Measurements from ENCODE around the gene TMEM203. TPM values are rescaled to one million over a fixed set of nuclear protein-coding genes. Genes with fewer than 3 reads are reported as not detected.
A peak's percentile ranks its signal among the peaks of the same experiment; 100 is the strongest.

The TMEM203 gene
- total RNA-seq, 1 donor from 2014 or later: 34.1 TPM

DNA sequence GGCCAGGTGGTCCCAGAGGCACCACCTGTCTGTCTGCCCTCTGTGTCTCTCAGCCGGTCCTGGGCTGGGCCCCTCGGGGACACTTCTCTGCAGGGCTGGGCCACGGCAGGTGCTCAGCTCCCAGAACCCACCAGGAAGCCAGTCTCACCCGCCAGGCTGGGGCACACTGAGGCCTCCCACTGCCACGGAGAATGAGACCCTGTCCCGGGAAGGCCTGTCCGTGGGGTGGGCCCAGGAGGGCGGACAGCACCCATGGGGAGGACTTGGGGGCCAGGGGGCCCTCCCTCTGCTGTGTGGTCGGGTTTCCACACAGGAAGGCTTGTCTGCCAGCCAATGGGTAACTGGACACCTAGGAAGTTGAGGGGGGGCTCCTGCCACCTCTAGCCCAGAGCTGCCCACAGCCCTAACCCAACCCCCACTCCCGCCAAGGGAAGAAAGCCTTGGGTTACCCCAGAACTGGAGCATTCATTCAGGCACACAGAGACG, 31.5 kb upstream of the TMEM203 start:
- CTCF ChIA-PET: interaction anchor here (0.6 to 1.9 kb wide), 30 partner anchors 10 to 344 kb away, joined by 3 to 13 read pairs (median 4); partner anchors contain the start of genes ANAPC2, MAN1B1, NDOR1 and NELFB
- no peak for DNase-seq
- intact Hi-C loops (cut with micrococcal nuclease): loop anchor here (1.0 kb wide), 6 partner anchors 37 to 208 kb away; partner anchors contain the start of genes ANAPC2, NPDC1, SSNA1 and TPRN
- ATAC-seq (ENCODE audit: low read depth): no peak
- no peaks in the 10 kb centered on the region for H3K9me3 Mint-ChIP-seq
- peaks cover 3% of the 10 kb centered on the region for H3K36me3 Mint-ChIP-seq (ENCODE audit: low read depth)
- H3K27ac Mint-ChIP-seq: no peak overlapping the region
- H3K4me1 Mint-ChIP-seq: peaks cover 47% of the 10 kb centered on the region
- no peaks in the 10 kb centered on the region for H3K27me3 Mint-ChIP-seq
- TF ChIP-seq, protein P1, sequence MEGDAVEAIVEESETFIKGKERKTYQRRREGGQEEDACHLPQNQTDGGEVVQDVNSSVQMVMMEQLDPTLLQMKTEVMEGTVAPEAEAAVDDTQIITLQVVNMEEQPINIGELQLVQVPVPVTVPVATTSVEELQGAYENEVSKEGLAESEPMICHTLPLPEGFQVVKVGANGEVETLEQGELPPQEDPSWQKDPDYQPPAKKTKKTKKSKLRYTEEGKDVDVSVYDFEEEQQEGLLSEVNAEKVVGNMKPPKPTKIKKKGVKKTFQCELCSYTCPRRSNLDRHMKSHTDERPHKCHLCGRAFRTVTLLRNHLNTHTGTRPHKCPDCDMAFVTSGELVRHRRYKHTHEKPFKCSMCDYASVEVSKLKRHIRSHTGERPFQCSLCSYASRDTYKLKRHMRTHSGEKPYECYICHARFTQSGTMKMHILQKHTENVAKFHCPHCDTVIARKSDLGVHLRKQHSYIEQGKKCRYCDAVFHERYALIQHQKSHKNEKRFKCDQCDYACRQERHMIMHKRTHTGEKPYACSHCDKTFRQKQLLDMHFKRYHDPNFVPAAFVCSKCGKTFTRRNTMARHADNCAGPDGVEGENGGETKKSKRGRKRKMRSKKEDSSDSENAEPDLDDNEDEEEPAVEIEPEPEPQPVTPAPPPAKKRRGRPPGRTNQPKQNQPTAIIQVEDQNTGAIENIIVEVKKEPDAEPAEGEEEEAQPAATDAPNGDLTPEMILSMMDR (IDR thresholded peaks at IDR 0.05): no peak
- POLR2A ChIA-PET: interaction anchor here (0.6 to 1.8 kb wide), 16 partner anchors 11 to 208 kb away, joined by 3 to 9 read pairs (median 6); partner anchors contain the start of genes ANAPC2, DPP7, MAN1B1 and SSNA1
- peak overlapping the region; percentile 41 for H3K4me3 Mint-ChIP-seq

DNA sequence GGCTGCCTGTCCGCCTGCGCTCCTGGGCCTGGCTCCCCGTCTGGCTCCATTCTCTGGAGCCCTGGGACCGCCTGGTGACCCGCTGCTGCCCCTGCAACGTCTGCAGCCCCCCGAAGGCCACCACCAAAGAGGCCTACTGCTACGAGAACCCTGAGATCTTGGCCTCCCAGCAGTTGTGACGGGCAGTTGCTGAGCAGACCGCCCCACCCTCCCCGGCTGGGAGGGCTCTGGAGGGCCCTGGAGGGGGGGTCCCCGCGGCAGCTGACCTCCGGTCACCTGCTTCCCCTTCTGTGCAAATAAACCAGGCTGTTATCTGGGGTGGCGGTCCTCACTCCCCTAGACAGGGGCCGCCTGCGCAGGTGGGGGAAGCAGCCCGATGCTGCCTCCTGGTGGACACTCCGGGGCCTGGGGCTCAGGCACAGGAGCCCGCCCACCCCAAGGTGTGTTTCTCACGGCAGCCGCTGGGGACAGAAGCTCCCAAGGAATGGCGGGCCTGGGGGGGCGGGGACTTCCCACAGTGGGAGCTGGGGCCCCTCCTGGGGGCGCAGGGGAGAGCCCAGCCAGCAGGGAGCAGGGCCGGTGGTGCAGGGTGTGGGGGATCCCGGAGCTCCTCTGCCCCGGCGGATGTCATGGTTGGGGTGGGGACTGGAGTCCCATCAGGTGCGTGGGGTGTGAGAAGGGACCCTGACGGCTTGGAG, 30.9 kb upstream of the TMEM203 start:
- Mint-ChIP-seq H3K27ac (no peak overlapping the region), H3K4me3 (peak overlapping the region; percentile 41), H3K27me3 (no peaks in the 10 kb centered on the region), H3K9me3 (no peaks in the 10 kb centered on the region), H3K36me3 (ENCODE audit: low read depth) (peaks cover 3% of the 10 kb centered on the region), H3K4me1 (peaks cover 45% of the 10 kb centered on the region)
- DNase-seq (peak; percentile 88), ATAC-seq (ENCODE audit: low read depth) (peak; percentile 33)
- ChIA-PET POLR2A (interaction anchor here (0.6 to 1.8 kb wide), 16 partner anchors 10 to 207 kb away, joined by 3 to 9 read pairs (median 6); partner anchors contain the start of genes ANAPC2, DPP7, MAN1B1 and SSNA1), CTCF (interaction anchor here (0.6 to 1.9 kb wide), 30 partner anchors 9 to 344 kb away, joined by 3 to 13 read pairs (median 4); partner anchors contain the start of genes ANAPC2, MAN1B1, NDOR1 and NELFB)
- TF ChIP-seq, protein P1 (IDR thresholded peaks at IDR 0.05): peak; percentile 97
- intact Hi-C loops (cut with micrococcal nuclease): loop anchor here (1.0 kb wide), 6 partner anchors 36 to 209 kb away; partner anchors contain the start of genes ANAPC2, NPDC1, SSNA1 and TPRN

DNA sequence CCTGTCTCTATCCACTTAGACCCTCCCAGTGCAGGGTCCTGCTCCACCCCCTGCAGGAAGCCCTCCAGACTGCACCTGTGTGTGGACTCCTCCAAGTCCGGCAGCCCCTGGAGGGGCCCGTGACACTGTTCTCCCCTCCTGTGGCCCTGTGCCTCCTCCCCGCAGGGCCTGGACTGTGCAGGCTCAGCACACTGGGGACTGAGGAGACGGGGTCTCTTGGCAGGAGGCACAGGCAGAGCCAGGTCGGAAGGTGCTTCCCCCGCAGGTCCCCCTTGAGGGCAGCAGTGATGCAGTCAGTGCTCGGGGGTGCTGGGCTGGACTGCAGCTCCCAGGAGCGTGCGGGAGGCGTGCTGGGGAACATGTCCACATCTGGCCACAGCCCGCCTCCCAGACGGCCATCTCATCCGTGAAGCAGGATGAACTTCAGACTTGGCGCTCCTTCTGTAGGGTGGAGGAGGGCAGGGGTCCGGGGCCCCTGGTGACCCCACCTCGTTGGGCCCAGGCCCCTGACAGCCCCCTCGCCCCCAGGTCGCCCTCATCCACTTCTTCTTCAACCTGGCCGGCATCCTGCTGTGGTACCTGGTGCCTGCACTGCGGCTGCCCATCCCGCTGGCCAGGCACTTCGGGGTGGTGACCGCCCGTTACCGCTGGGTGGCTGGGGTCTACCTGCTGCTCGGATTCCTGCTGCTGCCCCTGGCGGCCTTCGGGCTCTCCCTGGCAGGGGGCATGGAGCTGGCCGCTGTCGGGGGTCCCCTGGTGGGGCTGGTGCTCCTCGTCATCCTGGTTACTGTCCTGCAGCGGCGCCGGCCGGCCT, 30.2 kb upstream of the TMEM203 start:
- TF ChIP-seq, protein P1 (IDR thresholded peaks at IDR 0.05): no peak
- no peaks in the 10 kb centered on the region for H3K27me3 Mint-ChIP-seq
- H3K4me1 Mint-ChIP-seq: peaks cover 41% of the 10 kb centered on the region
- no peak overlapping the region for H3K4me3 Mint-ChIP-seq
- no peak overlapping the region for H3K27ac Mint-ChIP-seq
- intact Hi-C loops (cut with micrococcal nuclease): loop anchor here (1.0 kb wide), 6 partner anchors 35 to 210 kb away; partner anchors contain the start of genes ANAPC2, NPDC1, SSNA1 and TPRN
- no peaks in the 10 kb centered on the region for H3K9me3 Mint-ChIP-seq
- ChIA-PET CTCF (interaction anchor here (0.7 to 1.9 kb wide), 14 partner anchors 8 to 210 kb away, joined by 3 to 10 read pairs (median 6); partner anchors contain the start of genes MAN1B1, NELFB, NPDC1 and RNF224), POLR2A (interaction anchor here (0.6 to 1.8 kb wide), 14 partner anchors 13 to 189 kb away, joined by 3 to 9 read pairs (median 7); partner anchors contain the start of genes ANAPC2, MAN1B1, SSNA1 and TOR4A)
- DNase-seq: no peak
- H3K36me3 Mint-ChIP-seq (ENCODE audit: low read depth): no peaks in the 10 kb centered on the region
- ATAC-seq (ENCODE audit: low read depth): no peak

DNA sequence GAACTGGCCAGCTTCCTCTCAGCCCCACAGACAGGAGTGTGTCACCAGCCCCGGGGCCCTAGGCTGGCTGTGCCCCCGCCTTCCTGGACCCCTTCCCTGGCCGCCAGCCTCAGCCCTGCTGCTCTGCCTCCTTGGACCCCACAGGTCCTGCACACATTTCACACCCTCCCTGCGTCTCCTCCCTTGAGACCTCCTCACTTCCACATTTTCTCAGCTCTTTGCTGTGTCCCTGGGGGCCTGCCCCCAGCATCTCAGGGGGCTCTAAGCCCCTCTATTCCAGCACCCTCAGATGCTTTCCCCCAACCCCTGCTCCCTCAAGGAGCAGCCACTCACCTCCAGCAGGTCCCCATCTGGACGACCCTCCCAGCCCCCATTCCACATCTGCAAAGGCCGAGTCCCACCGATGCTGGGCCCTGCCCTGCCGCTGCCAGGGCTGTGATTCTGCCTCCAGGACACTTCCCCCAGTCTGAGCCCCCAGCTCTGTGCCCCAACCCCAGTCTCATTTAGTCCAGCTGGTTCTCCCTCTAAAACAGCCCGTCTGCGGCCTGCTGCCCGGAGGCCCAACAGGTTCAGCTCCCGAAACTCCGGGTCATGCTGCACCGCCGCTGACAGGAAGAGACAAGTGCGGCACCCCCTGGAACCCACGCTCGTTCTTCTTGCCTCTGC, 29.4 kb upstream of the TMEM203 start:
- no peak for DNase-seq
- Mint-ChIP-seq H3K9me3 (no peaks in the 10 kb centered on the region), H3K27me3 (no peaks in the 10 kb centered on the region), H3K4me1 (peaks cover 41% of the 10 kb centered on the region), H3K36me3 (ENCODE audit: low read depth) (no peaks in the 10 kb centered on the region), H3K4me3 (peak overlapping the region; percentile 66), H3K27ac (peak overlapping the region; percentile 59)
- peak; percentile 50 for ATAC-seq (ENCODE audit: low read depth)
- ChIA-PET POLR2A (interaction anchor here (0.6 to 1.5 kb wide), 5 partner anchors 12 to 234 kb away, joined by 3 to 8 read pairs (median 7); partner anchors contain the start of genes ANAPC2, MAN1B1 and SSNA1), CTCF (interaction anchor here (0.6 to 1.3 kb wide), 5 partner anchors 12 to 211 kb away, joined by 3 to 7 read pairs (median 4); no protein-coding TSS in a partner anchor)
- TF ChIP-seq, protein P1 (IDR thresholded peaks at IDR 0.05): no peak
- intact Hi-C loops (cut with micrococcal nuclease): no loop called here
